ENCODE measurements around the gene TSFM. TPM values are rescaled to one million over a fixed set of nuclear protein-coding genes. Genes with fewer than 3 reads are reported as not detected.
A peak's percentile ranks its signal among the peaks of the same experiment; 100 is the strongest.

Gene TSFM
- polyA plus RNA-seq, 1 experiment, result 15.1 TPM

GRCh38 chr12:57781801-57782200 is 786 bp upstream of the TSFM start:
- Histone ChIP-seq H3K27me3 (ENCODE audit: control insufficient read depth, insufficient read depth, low read length) (no peaks in the 10 kb centered on the region), H3K4me3 (ENCODE audit: low read depth, low read length) (no peak overlapping the region), H3K36me3 (ENCODE audit: control insufficient read depth, insufficient read depth, low read length) (peaks cover 9% of the 10 kb centered on the region)
- ChIA-PET CTCF (interaction anchor here (0.5 to 1.1 kb wide), 5 partner anchors 10 to 457 kb away, joined by 3 to 5 read pairs (median 4); partner anchors contain the start of genes EEF1AKMT3 and METTL1), POLR2A (interaction anchor here (0.6 kb wide), 1 partner anchor 51 kb away, joined by 3 read pairs; no protein-coding TSS in a partner anchor)
- TF ChIP-seq CTCF (IDR thresholded peaks at IDR 0.05; ENCODE audit: insufficient read depth, low read depth, low read length), result no peak
- DNase-seq (ENCODE audit: low read depth), result no peak

GRCh38 chr12:57782243-57782607 is 362 bp upstream of the TSFM start:
- TF ChIP-seq CTCF (IDR thresholded peaks at IDR 0.05; ENCODE audit: insufficient read depth, low read depth, low read length), result no peak
- DNase-seq (ENCODE audit: low read depth), result no peak
- H3K36me3 ChIP-seq (ENCODE audit: control insufficient read depth, insufficient read depth, low read length), result peaks cover 11% of the 10 kb centered on the region
- CTCF ChIA-PET, result interaction anchor here (0.5 to 1.6 kb wide), 14 partner anchors 10 to 457 kb away, joined by 3 to 12 read pairs (median 3); partner anchors contain the start of genes AVIL, EEF1AKMT3 and METTL1
- no peak overlapping the region for H3K4me3 ChIP-seq (ENCODE audit: low read depth, low read length)
- no peaks in the 10 kb centered on the region for H3K27me3 ChIP-seq (ENCODE audit: control insufficient read depth, insufficient read depth, low read length)
- POLR2A ChIA-PET, result no interaction called here

- Histone ChIP-seq H3K27me3 (ENCODE audit: control insufficient read depth, insufficient read depth, low read length) (no peaks in the 10 kb centered on the region), H3K4me3 (ENCODE audit: low read depth, low read length) (peak overlapping the region; percentile 76), H3K36me3 (ENCODE audit: control insufficient read depth, insufficient read depth, low read length) (peaks cover 13% of the 10 kb centered on the region)
- ChIA-PET CTCF (interaction anchor here (0.7 to 1.6 kb wide), 16 partner anchors 8 to 129 kb away, joined by 3 to 12 read pairs (median 3); partner anchors contain the start of genes AVIL, EEF1AKMT3 and METTL1), POLR2A (interaction anchor here (1.0 kb wide), 1 partner anchor 10 kb away, joined by 4 read pairs; no protein-coding TSS in a partner anchor)
- no peak for TF ChIP-seq CTCF (IDR thresholded peaks at IDR 0.05; ENCODE audit: insufficient read depth, low read depth, low read length)
- DNase-seq (ENCODE audit: low read depth), result no peak
Observed at GRCh38 chr12:57783466-57783801, 847 bp downstream of the TSFM start.

- no peaks in the 10 kb centered on the region for H3K27me3 ChIP-seq (ENCODE audit: control insufficient read depth, insufficient read depth, low read length)
- TF ChIP-seq CTCF (IDR thresholded peaks at IDR 0.05; ENCODE audit: insufficient read depth, low read depth, low read length), result no peak
- ChIA-PET POLR2A (no interaction called here), CTCF (interaction anchor here (0.7 to 1.6 kb wide), 3 partner anchors 61 to 128 kb away, joined by 3 to 5 read pairs (median 3); no protein-coding TSS in a partner anchor)
- H3K4me3 ChIP-seq (ENCODE audit: low read depth, low read length), result no peak overlapping the region; the same call in 1 of the 2 replicates
- DNase-seq (ENCODE audit: low read depth), result no peak
- peaks cover 12% of the 10 kb centered on the region for H3K36me3 ChIP-seq (ENCODE audit: control insufficient read depth, insufficient read depth, low read length)
Observed at GRCh38 chr12:57783861-57784260, 1.3 kb downstream of the TSFM start.

GRCh38 chr12:57793920-57794319 is 11.3 kb downstream of the TSFM start:
- ChIA-PET CTCF (interaction anchor here (0.8 to 1.7 kb wide), 9 partner anchors 9 to 110 kb away, joined by 3 to 13 read pairs (median 3); partner anchors contain the start of genes EEF1AKMT3, METTL1 and TSFM), POLR2A (interaction anchor here (0.6 to 1.2 kb wide), 3 partner anchors 9 to 16 kb away, joined by 3 to 4 read pairs (median 4); partner anchors contain the start of gene TSFM)
- no peak overlapping the region for H3K4me3 ChIP-seq (ENCODE audit: low read depth, low read length)
- peaks cover 14% of the 10 kb centered on the region for H3K36me3 ChIP-seq (ENCODE audit: control insufficient read depth, insufficient read depth, low read length)
- DNase-seq (ENCODE audit: low read depth), result peak; percentile 46
- H3K27me3 ChIP-seq (ENCODE audit: control insufficient read depth, insufficient read depth, low read length), result no peaks in the 10 kb centered on the region
- TF ChIP-seq CTCF (IDR thresholded peaks at IDR 0.05; ENCODE audit: insufficient read depth, low read depth, low read length), result no peak

All from BJ (cell line).